T-helper 1 cell (primary cell): Measurements from ENCODE around the gene LGALS8.
A peak's percentile ranks its signal among the peaks of the same experiment; 100 is the strongest.
"Not testable (repeated sequence)": the region's sequence is repeated elsewhere in the genome, so short reads cannot be mapped to it uniquely, and the experiment has no call there.

Experiments
- DNase-seq, 5 donors: peaks; one replicate each; pipeline ENCODE4 v3.0.0-alpha.2; 2012 to 2020

Gene LGALS8

GRCh38 chr1:236543065-236543669 is 19.4 kb downstream of the LGALS8 start:
- no peak for DNase-seq

GRCh38 chr1:236545621-236546169 is 21.9 kb downstream of the LGALS8 start:
- DNase-seq = no peak

- no peak for DNase-seq
Measured at GRCh38 chr1:236548452-236548851, 24.7 kb downstream of the LGALS8 start.

GRCh38 chr1:236550961-236551851 is 27.4 kb downstream of the LGALS8 start:
- no peak for DNase-seq

GRCh38 chr1:236552096-236552495 is 28.3 kb downstream of the LGALS8 start:
- no peak for DNase-seq

GRCh38 chr1:236552901-236553300 is 29.1 kb downstream of the LGALS8 start:
- DNase-seq = no peak

GRCh38 chr1:236553370-236553769 is 29.6 kb downstream of the LGALS8 start:
- DNase-seq = no peak

GRCh38 chr1:236556606-236557005 is 32.8 kb downstream of the LGALS8 start:
- DNase-seq = no peak

GRCh38 chr1:236558081-236558480 is 34.3 kb downstream of the LGALS8 start:
- DNase-seq = no peak

- DNase-seq = no peak
Measured at GRCh38 chr1:236558846-236559245, 35.1 kb downstream of the LGALS8 start.

- no peak for DNase-seq
Measured at GRCh38 chr1:236560213-236560771, 36.5 kb downstream of the LGALS8 start.

- DNase-seq = no peak
Measured at GRCh38 chr1:236561976-236562375, 38.2 kb downstream of the LGALS8 start.

GRCh38 chr1:236565530-236565929 is 41.7 kb downstream of the LGALS8 start:
- no peak for DNase-seq

- DNase-seq = peak in 1 of 5 donors; percentile 12
Measured at GRCh38 chr1:236568285-236568894, 44.6 kb downstream of the LGALS8 start.

- DNase-seq = no peak
Measured at GRCh38 chr1:236575523-236575922, 51.7 kb downstream of the LGALS8 start.

- no peak for DNase-seq
Measured at GRCh38 chr1:236576004-236576403, 52.2 kb downstream of the LGALS8 start.

- not testable (repeated sequence) for DNase-seq
Measured at GRCh38 chr1:236577041-236577440, 53.3 kb downstream of the LGALS8 start.

- DNase-seq = no peak
Measured at GRCh38 chr1:236578661-236579060, 54.9 kb downstream of the LGALS8 start.

GRCh38 chr1:236580404-236580803 is 56.6 kb downstream of the LGALS8 start:
- DNase-seq = not testable (repeated sequence)

- DNase-seq = no peak
Measured at GRCh38 chr1:236581528-236581927, 57.7 kb downstream of the LGALS8 start.

- DNase-seq = no peak
Measured at GRCh38 chr1:236589531-236589930, 65.7 kb downstream of the LGALS8 start.

- DNase-seq = no peak
Measured at GRCh38 chr1:236590553-236591150, 66.9 kb downstream of the LGALS8 start.

- no peak for DNase-seq
Measured at GRCh38 chr1:236602171-236602570, 78.4 kb downstream of the LGALS8 start.
